NCI-H446 (cell line): Measurements from ENCODE around the gene VAV2.

Source experiments
- DNase-seq, 2 experiments: peaks; one replicate each; lab custom pipeline; 2025; lab: John Stamatoyannopoulos, UW

Gene VAV2

DNA sequence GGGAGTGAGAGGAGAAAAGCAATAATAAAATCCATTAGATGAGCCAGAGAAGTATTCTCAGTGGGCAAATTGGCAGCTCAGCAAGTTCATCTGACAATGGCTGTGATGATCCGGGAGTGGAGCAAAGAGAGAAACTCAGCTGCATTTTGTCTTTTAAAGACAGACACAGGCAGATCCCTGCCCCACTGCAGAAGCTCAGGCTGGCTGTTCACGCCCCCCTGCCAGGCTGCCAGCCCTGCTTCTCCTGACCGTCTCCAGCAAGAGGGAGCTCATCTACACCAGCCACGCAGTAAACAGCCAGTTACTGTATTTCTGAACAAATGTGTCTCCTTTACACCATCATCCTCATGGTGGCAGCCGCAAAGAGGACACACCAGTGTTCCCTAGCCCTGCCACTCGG is 139.7 kb downstream of the VAV2 start:
- DNase-seq: no peak

DNA sequence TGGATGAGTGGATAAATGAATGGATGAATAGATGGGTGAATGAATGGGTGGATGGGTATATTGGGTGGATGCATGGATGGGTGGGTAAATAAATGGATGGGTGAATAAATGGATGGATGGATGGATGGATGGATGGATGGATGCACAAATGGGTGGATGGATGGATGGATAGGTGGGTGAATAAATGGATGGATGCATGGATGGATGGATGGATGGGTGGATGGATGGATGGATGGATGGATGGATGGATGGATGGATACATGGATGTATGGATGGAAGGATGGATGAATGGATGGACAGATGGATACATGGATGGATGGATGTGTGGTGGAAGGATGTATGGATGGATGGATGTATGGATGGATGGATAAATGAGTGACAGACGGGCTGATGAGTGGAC is 140.4 kb downstream of the VAV2 start:
- no peak for DNase-seq

DNA sequence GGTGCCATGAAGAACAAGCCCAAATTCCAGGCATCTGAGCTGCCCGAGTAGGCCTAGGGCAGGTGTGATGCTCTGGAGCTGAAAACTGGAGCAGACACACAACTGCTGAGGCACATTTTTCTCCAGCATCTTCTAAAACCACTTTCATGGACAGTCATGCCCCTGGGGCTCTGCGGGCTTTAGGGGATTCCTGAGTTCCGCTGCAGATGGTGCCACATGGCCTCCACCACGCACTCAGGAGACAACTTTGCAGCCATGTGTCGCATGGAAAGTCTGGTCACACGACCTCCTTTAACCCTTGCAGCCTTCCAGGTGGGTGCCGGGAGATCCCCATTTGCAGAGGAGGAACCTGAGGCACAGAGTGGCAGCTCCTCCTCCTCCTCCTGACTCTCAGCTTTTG is 141.2 kb downstream of the VAV2 start:
- DNase-seq: no peak

DNA sequence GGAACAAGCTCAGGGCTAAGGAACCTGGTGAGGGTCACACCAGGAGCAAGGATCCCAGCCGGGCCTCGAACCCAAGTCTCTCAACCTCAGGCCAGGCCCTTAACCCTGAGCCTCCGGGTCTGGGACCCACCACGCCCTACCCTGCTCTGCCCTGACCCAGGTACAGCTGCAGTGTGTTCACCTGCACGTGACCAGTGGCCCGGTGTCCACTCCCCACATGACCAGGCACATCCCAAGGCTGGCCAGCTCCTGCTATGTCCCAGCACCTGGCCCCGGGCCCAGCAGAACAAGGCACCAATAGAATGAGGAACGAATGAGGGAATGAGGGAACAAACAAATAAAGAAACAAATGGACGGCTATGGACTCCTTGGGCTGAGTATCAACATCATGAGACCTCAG is 142.0 kb downstream of the VAV2 start:
- no peak for DNase-seq

DNA sequence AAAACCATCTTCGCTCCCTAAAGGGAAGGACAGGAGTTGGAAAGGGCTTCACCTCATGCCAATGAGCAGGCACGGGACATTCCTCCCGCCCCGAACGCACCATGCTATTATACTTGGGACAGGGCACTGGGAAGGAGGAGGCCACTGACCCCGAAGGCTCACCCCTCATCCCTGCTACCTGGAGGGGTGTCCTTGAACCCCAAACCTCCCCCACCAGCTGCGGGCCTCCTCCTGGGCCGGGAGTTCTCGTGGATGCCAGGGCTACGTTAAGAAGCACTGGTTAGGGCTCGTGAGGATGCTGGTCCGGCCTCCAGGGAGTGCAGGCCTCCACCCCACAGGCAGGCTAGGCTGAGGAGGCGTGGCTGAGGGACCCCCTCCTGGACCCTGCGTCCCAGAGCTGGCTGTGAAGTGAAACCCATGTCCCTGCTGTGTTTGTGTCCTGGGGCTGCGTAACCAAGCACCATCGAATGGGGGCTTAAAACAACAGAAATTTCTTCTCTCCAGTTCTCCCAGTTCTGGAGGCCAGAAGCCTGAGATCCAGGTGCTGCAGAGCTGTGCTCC is 142.9 kb downstream of the VAV2 start:
- DNase-seq: no peak

DNA sequence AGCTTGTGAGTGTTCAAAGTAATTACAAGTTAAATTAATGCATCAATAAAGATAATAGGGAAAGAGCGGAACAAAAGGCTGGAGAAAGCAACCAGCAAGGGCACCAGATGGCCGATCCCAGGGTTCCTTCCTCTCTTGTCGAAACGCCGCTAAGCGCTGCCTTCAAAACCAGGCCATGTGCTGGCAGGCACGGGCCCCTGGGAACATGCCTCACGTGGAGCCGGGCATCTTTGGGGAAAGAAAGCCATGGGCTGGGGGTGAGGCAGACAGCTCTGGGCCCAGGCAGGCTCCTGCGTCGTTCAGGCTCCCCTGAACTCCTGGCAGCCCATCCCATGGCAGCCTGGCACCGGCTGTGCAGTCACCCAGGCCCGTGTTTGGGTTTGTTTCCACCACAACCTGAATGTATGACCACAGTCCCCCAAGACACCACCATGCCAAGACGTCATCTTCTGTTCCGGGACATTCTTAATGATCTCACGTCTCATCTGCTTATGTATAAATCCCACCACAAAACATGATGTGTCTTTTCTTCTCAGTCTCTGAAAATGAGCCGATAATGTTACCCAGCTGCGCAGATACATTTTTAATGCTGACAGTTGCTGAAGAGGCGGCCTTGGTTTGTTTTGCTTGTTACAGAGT is 143.5 kb downstream of the VAV2 start:
- DNase-seq: peak in 1 of 2 experiments; percentile 15

DNA sequence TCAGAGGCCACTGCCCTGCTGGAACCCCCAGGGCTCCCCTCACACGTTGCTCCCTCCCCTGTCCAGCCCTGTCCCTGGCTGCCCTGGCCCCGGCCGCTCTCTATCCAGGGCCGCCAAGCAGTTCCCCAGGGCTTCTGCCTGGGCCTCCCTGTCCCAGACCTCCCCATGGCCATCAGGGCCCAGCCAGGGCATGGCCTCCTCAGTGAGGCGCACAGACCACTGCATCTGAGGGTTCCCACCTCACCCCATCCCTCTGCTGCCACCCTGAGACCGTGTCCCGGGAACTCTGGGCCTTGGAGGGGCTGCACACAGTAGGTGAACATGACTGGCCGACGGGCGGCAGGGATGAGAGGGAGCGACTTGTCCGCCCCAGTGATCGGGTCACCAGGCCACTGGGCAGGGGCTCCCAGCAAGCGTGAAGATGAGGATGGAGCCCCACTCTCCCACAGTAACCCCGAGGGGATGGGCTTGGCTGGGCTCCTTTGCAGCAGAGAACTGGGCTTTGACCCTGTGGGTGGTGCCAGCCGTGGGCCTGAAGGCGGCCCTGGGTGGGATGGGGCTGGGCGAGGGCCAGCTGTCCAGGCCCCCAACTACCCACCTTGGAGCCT is 145.5 kb downstream of the VAV2 start:
- DNase-seq: no peak

DNA sequence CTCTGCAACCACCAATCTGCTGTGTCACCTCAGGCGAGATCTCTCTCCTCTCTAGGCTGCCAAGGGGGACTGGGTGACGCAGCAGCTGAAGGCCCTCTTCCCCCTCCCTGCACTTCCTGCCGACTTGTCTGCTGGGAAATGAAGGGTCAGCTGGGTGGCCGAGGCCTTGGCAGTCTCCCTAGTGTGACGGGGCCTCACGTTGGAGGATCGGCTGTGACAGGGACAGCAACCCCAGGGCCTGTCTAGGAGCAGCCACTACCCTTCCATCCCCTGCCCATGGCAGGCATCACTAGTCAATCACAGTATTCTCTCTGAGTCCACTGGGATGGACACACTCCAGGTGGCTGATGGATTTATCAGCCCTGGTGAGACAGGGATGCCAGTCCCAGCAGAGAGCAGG is 146.7 kb downstream of the VAV2 start:
- DNase-seq: no peak

DNA sequence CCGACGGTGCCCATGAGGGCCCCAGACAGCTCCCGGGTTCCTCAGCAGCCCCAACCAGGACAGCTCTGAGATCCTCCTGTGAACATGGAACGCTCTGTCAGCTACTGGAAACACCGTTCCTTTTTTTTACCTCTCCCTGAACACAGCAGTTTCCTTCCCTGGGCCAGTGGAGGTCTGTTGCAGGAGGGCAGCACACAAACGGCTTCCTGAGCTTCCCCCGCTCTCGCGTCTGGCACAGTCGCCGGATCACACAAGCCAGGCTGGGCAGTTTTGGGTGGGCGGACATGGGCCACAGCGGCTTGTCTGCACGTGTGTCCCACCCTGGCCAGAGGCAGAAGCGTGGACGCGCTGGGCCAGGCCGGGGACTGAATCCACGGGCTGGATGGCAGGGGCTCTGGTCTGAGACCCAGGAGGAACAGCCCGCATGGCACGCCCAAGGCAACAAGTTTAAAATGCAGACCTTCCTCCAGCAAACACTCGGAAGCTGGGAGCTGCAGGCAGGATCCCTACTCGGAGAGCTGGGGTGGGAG is 147.2 kb downstream of the VAV2 start:
- no peak for DNase-seq

DNA sequence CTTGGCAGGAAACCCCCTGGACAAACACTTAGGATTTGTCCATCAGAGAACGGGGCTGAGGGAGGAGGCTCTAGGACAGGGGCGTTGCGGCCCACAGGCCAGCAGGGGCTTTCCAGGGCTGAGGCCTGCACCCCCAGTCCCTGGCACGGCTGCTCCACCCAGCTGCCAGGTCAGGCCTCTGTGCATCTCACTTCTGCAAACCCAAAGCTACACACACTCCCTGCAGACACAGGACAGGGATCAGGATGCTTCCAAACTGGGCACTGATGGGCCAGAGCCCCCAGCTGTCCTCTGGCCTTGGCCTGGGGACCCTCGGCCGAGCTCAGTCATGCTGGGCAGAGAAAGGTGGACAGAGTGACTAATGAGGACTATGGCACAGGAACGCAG is 147.7 kb downstream of the VAV2 start:
- no peak for DNase-seq

DNA sequence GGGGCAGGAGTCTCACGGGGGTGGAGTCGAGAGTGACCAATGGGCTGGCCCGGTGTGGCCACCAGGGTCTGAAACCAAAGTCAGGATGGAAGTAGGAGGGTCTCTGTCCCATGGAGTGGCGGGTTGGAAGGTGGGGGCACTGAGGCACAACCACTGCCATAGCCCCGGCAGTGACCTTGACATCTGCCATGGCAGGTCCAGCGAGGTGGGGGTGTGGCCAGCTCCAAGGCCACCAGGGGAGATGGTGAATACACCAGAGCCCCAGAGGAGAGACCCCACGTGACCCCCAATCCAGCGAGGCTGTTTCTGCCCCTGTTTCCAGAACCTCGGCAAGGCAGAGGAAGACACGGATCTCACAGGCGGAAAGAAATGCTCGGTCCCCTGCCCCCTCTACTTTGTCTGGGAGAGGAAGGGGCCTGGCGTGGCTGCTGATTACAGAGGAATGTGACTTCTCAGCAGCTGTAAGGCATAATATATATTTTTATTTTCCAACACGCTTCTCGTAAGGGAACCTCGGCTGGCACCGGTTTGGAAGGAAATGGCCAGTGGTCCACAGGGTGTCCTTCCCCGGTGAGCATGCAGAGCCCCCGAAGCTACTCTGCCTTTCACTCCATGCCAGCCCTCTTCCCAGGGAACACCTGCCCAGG is 148.2 kb downstream of the VAV2 start:
- no peak for DNase-seq

DNA sequence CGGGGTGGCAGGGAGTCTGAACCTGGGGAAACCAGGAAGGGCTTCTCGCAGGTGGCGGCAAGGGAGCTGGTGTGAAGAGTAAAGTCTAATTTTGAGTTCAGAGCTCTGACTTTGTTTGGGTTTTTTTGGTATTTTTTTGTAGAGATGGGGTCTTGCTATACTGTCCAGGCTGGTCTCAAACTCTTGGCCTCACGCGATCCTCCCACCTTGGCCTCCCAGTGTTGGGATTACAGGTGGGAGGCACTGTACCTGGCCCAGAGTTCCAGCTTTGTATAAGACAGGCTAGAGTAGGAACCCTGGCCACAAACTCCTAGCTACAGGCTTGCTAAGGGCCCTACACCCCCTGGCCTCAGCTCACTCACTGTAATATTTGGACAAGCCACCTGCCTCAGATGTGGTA is 148.9 kb downstream of the VAV2 start:
- no peak for DNase-seq

DNA sequence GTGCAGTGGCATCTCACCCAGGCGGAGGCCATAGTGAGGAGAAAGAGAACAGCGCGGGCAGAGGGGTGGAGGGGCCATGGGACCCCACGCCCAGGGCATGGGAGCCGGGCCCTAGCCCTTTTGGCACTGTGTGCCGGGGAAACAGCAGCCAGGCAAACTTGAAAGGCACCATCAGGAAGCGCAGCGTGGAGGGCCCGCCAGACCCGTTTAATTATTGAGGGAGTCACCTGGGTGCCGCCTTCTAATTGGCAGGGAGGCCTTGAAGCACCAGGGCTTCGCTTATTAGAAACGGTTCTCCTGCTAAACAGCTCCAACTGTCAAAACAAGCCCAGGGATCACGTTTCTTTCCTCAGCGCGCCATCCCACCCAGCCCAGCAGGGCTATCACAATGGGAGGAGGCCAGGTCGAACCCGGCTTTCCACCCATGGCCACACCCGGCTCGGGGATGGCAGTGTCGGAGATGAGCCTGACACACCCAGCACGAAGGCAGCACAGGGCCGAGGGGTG is 149.3 kb downstream of the VAV2 start:
- no peak for DNase-seq

DNA sequence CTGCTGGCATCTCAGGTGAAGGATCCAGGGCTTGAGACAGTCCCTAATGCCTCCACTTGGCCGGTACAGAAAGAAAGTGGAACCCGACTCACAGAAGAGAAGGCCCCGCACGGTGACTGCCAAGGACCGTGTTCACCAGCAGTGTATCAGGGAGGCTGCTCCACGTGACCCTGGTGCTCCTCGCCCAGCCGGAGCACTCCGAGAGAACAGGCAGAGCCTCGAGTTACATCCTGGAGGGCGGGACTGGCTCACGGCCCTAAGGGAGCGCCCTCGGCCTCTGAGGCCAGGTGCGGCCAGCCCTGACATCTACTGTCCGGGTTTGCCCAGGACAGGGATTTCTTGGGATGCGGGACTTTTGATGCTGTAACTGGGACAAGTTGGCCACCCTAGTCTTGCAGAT is 149.9 kb downstream of the VAV2 start:
- no peak for DNase-seq

DNA sequence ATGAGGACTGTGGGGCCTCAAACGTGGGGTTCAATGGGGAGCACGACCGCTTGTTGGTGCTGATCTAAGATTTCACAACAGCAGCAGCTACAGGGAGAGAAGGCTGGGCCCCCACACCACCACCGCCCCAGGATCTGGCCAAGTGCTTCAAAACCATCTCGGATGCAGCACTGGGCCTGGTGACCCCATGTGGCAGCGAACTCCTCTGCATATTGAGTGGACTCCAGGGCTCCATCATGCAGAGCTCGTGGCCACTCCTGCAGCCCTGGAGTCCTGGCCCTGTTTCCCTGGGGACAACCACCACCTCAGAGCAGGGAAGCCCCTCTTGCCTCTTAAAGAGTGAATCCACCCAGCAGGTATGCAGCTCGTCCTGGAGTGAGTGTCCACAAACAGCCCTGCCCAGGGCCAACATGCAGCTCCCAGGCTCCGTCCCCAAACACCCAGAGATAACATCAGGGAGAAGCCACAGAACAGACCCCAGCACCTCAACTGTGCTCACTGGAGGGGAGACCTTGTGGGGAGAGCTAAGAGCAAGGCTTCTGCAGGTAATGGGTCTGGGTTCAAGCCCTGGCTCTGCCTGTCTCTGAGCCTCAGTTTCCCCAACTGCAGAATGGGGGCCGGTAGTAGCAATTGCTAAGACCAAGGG is 150.8 kb downstream of the VAV2 start:
- no peak for DNase-seq

DNA sequence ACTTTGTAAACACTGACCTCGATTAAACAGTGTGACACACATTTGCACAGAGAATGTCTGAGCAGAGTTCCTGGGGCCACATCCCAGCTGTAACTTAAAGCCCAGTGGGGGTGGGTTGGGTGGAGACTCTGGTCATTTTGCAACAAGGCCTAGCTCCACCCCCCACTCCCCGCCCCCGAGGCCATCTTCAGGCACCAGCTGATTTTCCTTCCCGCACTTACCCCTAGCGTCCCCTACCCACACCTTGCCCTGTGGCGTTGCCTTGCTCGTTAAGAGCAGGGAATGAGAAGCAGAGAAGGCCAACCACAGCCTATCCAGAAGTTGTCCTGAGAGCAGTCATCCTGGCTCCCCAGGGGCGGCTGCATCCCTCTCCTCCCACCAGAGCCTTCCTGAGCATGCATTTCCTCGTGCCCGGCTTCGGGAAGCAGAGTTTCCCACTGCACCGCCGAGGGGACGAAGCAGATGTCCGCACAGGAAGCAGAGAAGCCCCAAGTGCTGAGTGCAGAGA is 152.2 kb downstream of the VAV2 start:
- no peak for DNase-seq

DNA sequence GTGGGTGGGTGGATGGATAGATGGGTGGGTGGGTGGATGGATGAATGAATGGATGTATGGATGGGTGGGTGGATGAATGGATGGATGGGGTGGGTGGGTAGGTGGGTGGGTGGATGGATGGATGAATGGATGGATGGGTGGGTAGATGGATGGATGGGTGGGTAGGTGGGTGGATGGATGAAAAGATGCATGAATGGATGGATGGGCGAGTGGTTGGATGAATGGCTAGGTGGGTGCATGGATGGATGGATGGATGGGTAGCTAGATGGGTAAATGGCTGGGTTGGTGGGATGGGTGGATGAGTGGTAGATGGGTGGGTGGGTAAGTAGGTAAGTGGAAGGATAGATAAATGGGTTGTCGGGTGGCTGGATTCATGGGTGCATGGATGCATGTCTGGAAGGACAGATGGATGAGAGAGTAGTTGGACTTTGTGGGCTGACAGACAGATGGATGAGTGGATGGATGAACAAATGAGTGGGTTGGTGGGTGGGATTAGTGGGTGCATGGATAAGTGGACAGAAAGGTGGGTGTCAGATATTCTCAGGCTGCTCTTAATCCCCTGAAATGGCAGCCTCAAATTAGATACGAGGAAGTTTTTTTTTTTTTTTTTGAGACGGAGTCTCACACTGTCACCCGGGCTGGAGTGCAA is 153.1 kb downstream of the VAV2 start:
- DNase-seq: no peak

DNA sequence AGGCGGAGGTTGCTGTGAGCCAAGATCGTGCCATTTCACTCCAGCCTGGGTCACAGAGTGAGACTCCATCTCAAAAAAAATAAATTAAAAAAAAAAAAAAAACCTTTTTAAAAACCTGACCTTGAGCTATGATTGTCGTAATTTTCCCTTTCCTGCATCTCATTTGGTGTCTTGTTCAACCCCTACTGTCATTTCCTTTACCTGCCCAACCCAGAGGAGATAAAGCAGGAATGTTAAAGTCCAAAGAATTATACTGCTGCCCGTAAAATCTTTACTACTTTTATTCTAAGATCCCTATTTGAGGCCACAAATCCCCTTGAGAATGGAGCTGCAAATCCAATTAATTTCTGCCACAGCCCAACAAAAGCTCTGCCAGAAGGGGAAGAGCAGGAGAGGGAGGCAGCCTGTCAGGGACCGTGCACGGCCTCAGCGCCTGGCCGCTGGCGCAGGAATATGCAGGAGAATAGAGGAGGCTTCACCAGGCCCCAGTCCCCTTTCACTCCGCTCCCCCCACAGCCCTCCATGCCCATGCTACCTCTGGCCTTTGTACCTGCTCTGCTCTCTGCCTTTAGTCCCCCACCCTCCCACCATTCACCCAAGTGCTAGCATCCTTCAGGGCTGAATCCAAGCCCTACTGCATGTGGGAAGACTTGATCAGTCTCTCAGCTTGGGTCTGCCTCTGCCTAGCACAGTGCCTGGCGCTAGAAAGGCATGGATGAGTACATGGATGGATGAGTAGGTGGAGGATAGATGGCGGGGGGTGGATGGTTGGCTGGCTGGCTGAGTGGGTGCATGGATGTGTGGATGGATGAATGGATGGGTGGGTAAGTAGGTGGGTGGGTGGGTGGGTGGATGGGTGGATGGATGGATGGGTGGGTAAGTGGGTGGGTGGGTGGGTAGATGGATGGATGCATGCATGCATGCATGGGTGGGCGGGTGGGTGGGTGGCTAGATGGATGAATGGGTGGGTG is 154.2 kb downstream of the VAV2 start:
- no peak for DNase-seq

DNA sequence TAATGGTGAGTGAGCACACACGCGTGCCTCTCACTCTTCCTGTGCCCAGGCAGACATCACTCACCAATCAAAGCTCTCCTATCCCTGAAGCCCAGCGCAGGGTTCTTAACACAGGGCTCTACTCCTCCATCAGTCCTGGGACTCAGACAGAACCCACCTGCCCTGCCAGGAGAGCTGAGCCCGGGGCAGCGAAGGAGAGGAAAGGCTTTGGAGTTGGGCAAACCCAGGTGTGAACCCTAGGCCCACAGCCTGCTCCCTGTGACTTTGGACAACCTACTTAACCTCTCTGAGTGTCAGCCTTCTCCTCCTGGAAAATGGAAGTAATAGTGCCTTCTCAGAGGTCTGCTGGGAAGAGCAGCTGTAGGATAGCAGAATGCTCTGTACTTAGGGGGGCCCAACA is 155.3 kb downstream of the VAV2 start:
- DNase-seq: no peak

DNA sequence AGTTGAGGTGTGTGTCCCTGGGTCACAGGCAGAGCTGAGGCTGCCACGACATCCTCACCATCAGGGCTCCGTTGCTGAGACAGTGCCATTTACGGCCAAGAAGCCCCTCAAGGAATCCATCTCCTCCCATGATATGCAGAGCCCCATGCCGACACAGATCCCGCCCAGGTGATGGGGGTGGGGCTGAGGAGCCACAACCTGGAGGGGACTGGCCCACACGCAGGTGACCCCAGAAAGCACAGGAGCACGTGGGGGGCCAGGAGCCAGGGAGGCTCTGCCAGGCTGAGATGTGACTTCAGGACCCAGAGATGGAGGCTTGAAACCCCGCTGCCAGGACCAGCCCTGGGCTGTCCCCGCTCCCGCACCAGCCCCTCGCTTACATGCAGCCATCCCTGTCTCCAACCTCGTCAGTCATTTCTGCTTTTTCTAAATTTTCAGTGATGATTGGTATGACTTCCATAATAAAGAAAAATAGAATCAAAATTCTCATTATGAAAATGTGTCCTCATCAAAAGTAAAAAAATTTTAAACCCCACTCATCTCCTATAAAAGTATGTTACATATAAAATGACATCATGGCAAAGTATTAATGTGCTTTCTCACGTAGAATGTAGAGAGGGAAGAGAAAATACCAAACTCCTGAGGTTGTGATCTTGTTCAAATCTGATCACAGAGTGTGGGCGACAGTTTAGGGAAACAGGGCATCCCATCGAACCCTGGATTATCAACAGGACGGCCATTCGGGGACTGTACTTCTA is 155.9 kb downstream of the VAV2 start:
- no peak for DNase-seq
